HG03457 (cell line): ENCODE measurements around the gene SH2D4B.

Experiments used
- ATAC-seq: cut with Tn5 transposase; IDR thresholded peaks from one replicate; pipeline ENCODE4 v1.9.1; 2021; ENCODE audit warnings: moderate number of reproducible peaks; ENCODE audit not compliant: unreplicated experiment

SH2D4B gene

GRCh38 chr10:80537736-80538480 lies at the start of gene SH2D4B:
TSS of gene SH2D4B (plus strand) at chr10:80537902. CDS start at chr10:80538332, 430 bp downstream.
- no peak for ATAC-seq

GRCh38 chr10:80488539-80489066 lies 49.1 kb upstream of the SH2D4B start:
- ATAC-seq, result no peak

- ATAC-seq, result no peak
Measured at GRCh38 chr10:80489371-80490112, 48.2 kb upstream of the SH2D4B start.

GRCh38 chr10:80491251-80492102 lies 46.2 kb upstream of the SH2D4B start:
- no peak for ATAC-seq

- ATAC-seq, result no peak
Measured at GRCh38 chr10:80492848-80493521, 44.7 kb upstream of the SH2D4B start.

GRCh38 chr10:80493522-80494051 lies 44.1 kb upstream of the SH2D4B start:
- no peak for ATAC-seq

- ATAC-seq, result no peak
Measured at GRCh38 chr10:80496555-80497172, 41.0 kb upstream of the SH2D4B start.

GRCh38 chr10:80497187-80498077 lies 40.3 kb upstream of the SH2D4B start:
- ATAC-seq, result no peak

GRCh38 chr10:80498078-80498832 lies 39.4 kb upstream of the SH2D4B start:
- no peak for ATAC-seq

- no peak for ATAC-seq
Measured at GRCh38 chr10:80498833-80499741, 38.6 kb upstream of the SH2D4B start.

GRCh38 chr10:80500572-80501380 lies 36.9 kb upstream of the SH2D4B start:
- no peak for ATAC-seq

- no peak for ATAC-seq
Measured at GRCh38 chr10:80501381-80501912, 36.3 kb upstream of the SH2D4B start.

- ATAC-seq, result no peak
Measured at GRCh38 chr10:80501913-80502521, 35.7 kb upstream of the SH2D4B start.

- no peak for ATAC-seq
Measured at GRCh38 chr10:80502621-80503583, 34.8 kb upstream of the SH2D4B start.
